Measurements from ENCODE around the gene PPARA.

DNA sequence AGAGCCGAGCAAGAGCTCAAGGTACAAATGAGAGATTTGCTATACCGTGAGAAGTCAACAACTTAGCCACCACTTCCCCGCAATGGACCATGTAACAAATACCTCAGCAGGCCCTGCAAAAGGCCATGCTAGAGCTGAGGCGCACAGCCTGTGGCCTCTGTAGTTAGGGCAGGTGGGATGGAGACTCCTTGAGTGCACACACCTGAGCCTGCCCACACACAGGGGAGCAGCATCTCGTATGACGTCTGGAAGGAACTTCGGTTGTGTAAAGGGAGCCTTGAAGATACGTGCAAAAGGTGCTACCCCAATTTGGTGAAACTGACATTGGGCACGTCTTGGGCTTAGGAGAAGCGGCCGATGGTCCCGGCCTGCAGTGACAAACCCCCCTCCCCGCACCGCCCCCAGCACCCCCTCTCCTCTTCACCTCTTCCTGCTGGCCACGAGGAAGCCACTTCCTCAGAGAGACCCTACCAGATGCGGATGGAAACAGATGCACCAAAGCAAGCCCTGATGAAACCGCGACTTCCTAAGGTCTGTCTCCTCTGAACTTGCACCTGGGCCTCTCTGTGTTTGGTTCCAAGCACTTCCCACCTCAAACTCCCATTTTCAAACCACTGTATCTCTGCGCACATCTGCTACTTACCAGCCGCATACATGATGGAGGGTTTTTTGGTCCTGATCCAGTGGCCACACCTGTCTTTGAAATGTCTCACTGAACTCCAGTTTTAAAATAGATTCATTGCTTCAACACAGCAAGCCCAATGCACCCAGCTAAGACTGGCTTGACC, 89.1 kb downstream of the PPARA start:
- TF ChIP-seq CTCF (IDR thresholded peaks at IDR 0.05; ENCODE audit: poor library complexity, severe bottlenecking) (no peak), EZH2 (IDR thresholded peaks at IDR 0.05; ENCODE audit: borderline replicate concordance, insufficient read depth, low read length, poor library complexity, severe bottlenecking) (no peak), TAF1 (IDR thresholded peaks at IDR 0.05; ENCODE audit: low read depth) (no peak)
